Activated CD8-positive, alpha-beta T cell treated with anti-CD3 and anti-CD28 coated beads, Interleukin-2, amount 10 ng/mL, durations not matched to agents 7 days and 5 days (primary cell): ENCODE data around the gene PDIA6. TPM values are rescaled to one million over a fixed set of nuclear protein-coding genes. Genes with fewer than 3 reads are reported as not detected.

Experiments
- ATAC-seq: fragments of 150-1000 bp; cut with Tn5 transposase; one replicate; pipeline ENCODE4 v1.10.0; 2021; ENCODE audit warnings: moderate library complexity
- CTCF ChIA-PET: fragments of 350-600 bp; sonication (Branson Sonifier 250); formaldehyde crosslinking; loops from one replicate; lab custom pipeline; 2021; ENCODE audit warnings: antibody characterized with exemption; lab: Charles Lee
- POLR2A ChIA-PET: fragments of 350-600 bp; sonication (Branson Sonifier 250); formaldehyde crosslinking; loops from one replicate; lab custom pipeline; 2021; ENCODE audit warnings: antibody characterized with exemption; lab: Charles Lee
- DNase-seq: peaks from one replicate; pipeline ENCODE4 v3.0.0-alpha.2; 2020
- H3K27ac Mint-ChIP-seq: one replicate; pipeline ENCODE4 v1.8.0; 2021; ENCODE audit warnings: mild to moderate bottlenecking, mixed read lengths
- H3K27me3 Mint-ChIP-seq: one replicate; pipeline ENCODE4 v1.8.0; 2021; ENCODE audit warnings: low read depth, mixed read lengths
- H3K36me3 Mint-ChIP-seq: one replicate; pipeline ENCODE4 v1.8.0; 2021; ENCODE audit warnings: low read depth, mixed read lengths
- H3K4me1 Mint-ChIP-seq: one replicate; pipeline ENCODE4 v1.8.0; 2021; ENCODE audit warnings: low read depth, mixed read lengths
- H3K4me3 Mint-ChIP-seq: one replicate; pipeline ENCODE4 v1.8.0; 2021; ENCODE audit warnings: mild to moderate bottlenecking, mixed read lengths
- H3K9me3 Mint-ChIP-seq: one replicate; pipeline ENCODE4 v1.8.0; 2022; ENCODE audit warnings: mixed read lengths; ENCODE audit not compliant: insufficient read depth
- total RNA-seq, 2 experiments: library from RNA; stranded (reverse); gene quantifications; one replicate each; pipeline ENCODE4 v1.2.3, GENCODE V29; 2021

Gene PDIA6
- total RNA-seq, 2 experiments from 2014 or later = 131 to 138 TPM

GRCh38 chr2:10765914-10766313 is 46.7 kb downstream of the PDIA6 start:
- no peaks in the 10 kb centered on the region for H3K9me3 Mint-ChIP-seq
- H3K4me3 Mint-ChIP-seq = no peak overlapping the region
- H3K27ac Mint-ChIP-seq = no peak overlapping the region
- no peaks in the 10 kb centered on the region for H3K36me3 Mint-ChIP-seq
- DNase-seq = no peak
- POLR2A ChIA-PET = no interaction called here
- CTCF ChIA-PET = no interaction called here
- no peaks in the 10 kb centered on the region for H3K4me1 Mint-ChIP-seq
- no peaks in the 10 kb centered on the region for H3K27me3 Mint-ChIP-seq
- no peak for ATAC-seq

- Mint-ChIP-seq H3K9me3 (no peaks in the 10 kb centered on the region), H3K27me3 (no peaks in the 10 kb centered on the region), H3K27ac (no peak overlapping the region), H3K4me3 (no peak overlapping the region), H3K36me3 (no peaks in the 10 kb centered on the region), H3K4me1 (no peaks in the 10 kb centered on the region)
- CTCF ChIA-PET = no interaction called here
- POLR2A ChIA-PET = no interaction called here
- DNase-seq (no peak), ATAC-seq (no peak)
These were observed 47.1 kb downstream of the PDIA6 start for GRCh38 chr2:10765461-10765860.

- CTCF ChIA-PET = no interaction called here
- POLR2A ChIA-PET = no interaction called here
- Mint-ChIP-seq H3K9me3 (no peaks in the 10 kb centered on the region), H3K4me1 (no peaks in the 10 kb centered on the region), H3K27me3 (no peaks in the 10 kb centered on the region), H3K27ac (no peak overlapping the region), H3K4me3 (no peak overlapping the region), H3K36me3 (no peaks in the 10 kb centered on the region)
- no peak for DNase-seq
- no peak for ATAC-seq
These were observed 47.7 kb downstream of the PDIA6 start for GRCh38 chr2:10764896-10765295.

- Mint-ChIP-seq H3K36me3 (no peaks in the 10 kb centered on the region), H3K9me3 (no peaks in the 10 kb centered on the region), H3K27ac (no peak overlapping the region), H3K27me3 (no peaks in the 10 kb centered on the region), H3K4me1 (no peaks in the 10 kb centered on the region), H3K4me3 (no peak overlapping the region)
- DNase-seq (no peak), ATAC-seq (no peak)
- ChIA-PET CTCF (no interaction called here), POLR2A (no interaction called here)
These were observed 48.3 kb downstream of the PDIA6 start for GRCh38 chr2:10764096-10764785.

- no peaks in the 10 kb centered on the region for H3K4me1 Mint-ChIP-seq
- ChIA-PET POLR2A (no interaction called here), CTCF (no interaction called here)
- no peaks in the 10 kb centered on the region for H3K36me3 Mint-ChIP-seq
- ATAC-seq (no peak), DNase-seq (no peak)
- no peak overlapping the region for H3K27ac Mint-ChIP-seq
- H3K27me3 Mint-ChIP-seq = no peaks in the 10 kb centered on the region
- no peaks in the 10 kb centered on the region for H3K9me3 Mint-ChIP-seq
- no peak overlapping the region for H3K4me3 Mint-ChIP-seq
These were observed 49.2 kb downstream of the PDIA6 start for GRCh38 chr2:10763461-10763800.

GRCh38 chr2:10762651-10763460 is 49.7 kb downstream of the PDIA6 start:
- no peaks in the 10 kb centered on the region for H3K36me3 Mint-ChIP-seq
- peak; percentile 35 for ATAC-seq
- no peaks in the 10 kb centered on the region for H3K9me3 Mint-ChIP-seq
- no peak overlapping the region for H3K27ac Mint-ChIP-seq
- H3K27me3 Mint-ChIP-seq = no peaks in the 10 kb centered on the region
- ChIA-PET CTCF (no interaction called here), POLR2A (no interaction called here)
- no peak for DNase-seq
- no peaks in the 10 kb centered on the region for H3K4me1 Mint-ChIP-seq
- no peak overlapping the region for H3K4me3 Mint-ChIP-seq

- DNase-seq = no peak
- CTCF ChIA-PET = no interaction called here
- Mint-ChIP-seq H3K4me1 (no peaks in the 10 kb centered on the region), H3K27me3 (no peaks in the 10 kb centered on the region), H3K27ac (no peak overlapping the region), H3K36me3 (no peaks in the 10 kb centered on the region), H3K9me3 (no peaks in the 10 kb centered on the region), H3K4me3 (no peak overlapping the region)
- ATAC-seq = no peak
- POLR2A ChIA-PET = no interaction called here
These were observed 51.0 kb downstream of the PDIA6 start for GRCh38 chr2:10761591-10761990.

- DNase-seq (no peak), ATAC-seq (no peak)
- H3K27me3 Mint-ChIP-seq = no peaks in the 10 kb centered on the region
- no peak overlapping the region for H3K27ac Mint-ChIP-seq
- H3K4me3 Mint-ChIP-seq = no peak overlapping the region
- CTCF ChIA-PET = no interaction called here
- POLR2A ChIA-PET = no interaction called here
- H3K4me1 Mint-ChIP-seq = no peaks in the 10 kb centered on the region
- H3K36me3 Mint-ChIP-seq = no peaks in the 10 kb centered on the region
- H3K9me3 Mint-ChIP-seq = no peaks in the 10 kb centered on the region
These were observed 51.6 kb downstream of the PDIA6 start for GRCh38 chr2:10760794-10761504.

- ChIA-PET CTCF (no interaction called here), POLR2A (no interaction called here)
- no peak for DNase-seq
- no peak for ATAC-seq
- Mint-ChIP-seq H3K9me3 (no peaks in the 10 kb centered on the region), H3K4me3 (no peak overlapping the region), H3K4me1 (no peaks in the 10 kb centered on the region), H3K36me3 (no peaks in the 10 kb centered on the region), H3K27ac (no peak overlapping the region), H3K27me3 (no peaks in the 10 kb centered on the region)
These were observed 53.4 kb downstream of the PDIA6 start for GRCh38 chr2:10759151-10759714.

- Mint-ChIP-seq H3K27ac (no peak overlapping the region), H3K27me3 (no peaks in the 10 kb centered on the region), H3K9me3 (no peaks in the 10 kb centered on the region), H3K36me3 (no peaks in the 10 kb centered on the region), H3K4me1 (no peaks in the 10 kb centered on the region), H3K4me3 (no peak overlapping the region)
- ChIA-PET CTCF (no interaction called here), POLR2A (no interaction called here)
- ATAC-seq = no peak
- DNase-seq = no peak
These were observed 54.7 kb downstream of the PDIA6 start for GRCh38 chr2:10757814-10758286.

- H3K27ac Mint-ChIP-seq = no peak overlapping the region
These were observed 57.0 kb downstream of the PDIA6 start for GRCh38 chr2:10755621-10756020.

GRCh38 chr2:10753876-10754275 is 58.7 kb downstream of the PDIA6 start:
- no peaks in the 10 kb centered on the region for H3K36me3 Mint-ChIP-seq
- ChIA-PET CTCF (no interaction called here), POLR2A (no interaction called here)
- no peak overlapping the region for H3K4me3 Mint-ChIP-seq
- H3K4me1 Mint-ChIP-seq = no peaks in the 10 kb centered on the region
- H3K27me3 Mint-ChIP-seq = peaks cover 10% of the 10 kb centered on the region
- no peak for ATAC-seq
- H3K9me3 Mint-ChIP-seq = no peaks in the 10 kb centered on the region
- no peak for DNase-seq
- no peak overlapping the region for H3K27ac Mint-ChIP-seq

More at GRCh38 chr2:10755621-10756020, 57.0 kb downstream of the PDIA6 start:
- Mint-ChIP-seq H3K4me1 (no peaks in the 10 kb centered on the region), H3K4me3 (no peak overlapping the region), H3K9me3 (no peaks in the 10 kb centered on the region), H3K36me3 (no peaks in the 10 kb centered on the region), H3K27me3 (peaks cover 3% of the 10 kb centered on the region)
- DNase-seq (no peak), ATAC-seq (no peak)
- POLR2A ChIA-PET = no interaction called here
- CTCF ChIA-PET = no interaction called here
